Tibial nerve (tissue), 4 donors: ENCODE results near the gene CAMTA1. TPM values are rescaled to one million over a fixed set of nuclear protein-coding genes. Genes with fewer than 3 reads are reported as not detected.

Experiments
- DNase-seq, 2 donors: peaks; one replicate each; pipeline ENCODE4 v3.0.0-alpha.2; 2019; ENCODE audit warnings: low spot score in 2 of 2
- H3K27ac ChIP-seq, 4 donors: fragments of 200-600 bp; sonication (generic) in 3 of 4; one replicate each; pipeline ENCODE4 v1.5.1; 2017 to 2019; ENCODE audit warnings: mild to moderate bottlenecking in 1 of 4
- H3K27me3 ChIP-seq, 2 donors: fragments of 200-600 bp; sonication (generic) in 1 of 2; one replicate each; pipeline versions ENCODE4 v1.5.1 to v1.6.0; 2017 to 2019
- H3K36me3 ChIP-seq, 3 donors: fragments of 200-600 bp; sonication (generic); one replicate each; pipeline ENCODE4 v1.5.1; 2018 to 2019
- H3K4me1 ChIP-seq, 4 donors: fragments of 200-600 bp; sonication (generic) in 3 of 4; one replicate each; pipeline ENCODE4 v1.5.1; 2017 to 2019
- H3K4me3 ChIP-seq, 4 donors: fragments of 200-600 bp; sonication (generic) in 3 of 4; one replicate each; pipeline ENCODE4 v1.5.1; 2017 to 2019; ENCODE audit warnings: mild to moderate bottlenecking in 1 of 4, moderate library complexity in 1 of 4
- H3K9me3 ChIP-seq, 4 donors: fragments of 200-600 bp; sonication (generic) in 3 of 4; one replicate each; pipeline ENCODE4 v1.5.1; 2017 to 2019
- EP300 ChIP-seq, 2 donors: sonication (generic); formaldehyde crosslinking; IDR thresholded peaks; one replicate each; pipeline ENCODE4 v1.6.1; 2017; ENCODE audit warnings: antibody characterized with exemption in 2 of 2, mild to moderate bottlenecking in 1 of 2
- POLR2A ChIP-seq, 2 donors: fragments of 450-650 bp; IDR thresholded peaks; one replicate each; pipeline ENCODE4 v1.6.1; 2017; ENCODE audit warnings: antibody characterized with exemption in 2 of 2, mild to moderate bottlenecking in 2 of 2, moderate library complexity in 2 of 2
- WGBS, 2 donors: methylation state at CpG; one replicate each; pipeline ENCODE4 v1.1.5; 2018; 5-methylcytosine and 5-hydroxymethylcytosine counted together
- total RNA-seq, 4 donors: library from RNA; depleted of rRNA; stranded (reverse); fragments of >200 nt; gene quantifications; one replicate each; pipeline ENCODE4 v1.1.0, GENCODE V29; 2016
- TF ChIP-seq, protein P1 (sequence below), 5 experiments: fragments of 200-600 bp in 3 of 5; fragments of 450-650 bp in 2 of 5; sonication (generic) in 3 of 5; IDR thresholded peaks; one replicate each; pipeline ENCODE4 v1.5.1; 2016 to 2019; ENCODE audit warnings: antibody characterized with exemption in 5 of 5, mild to moderate bottlenecking in 3 of 5, moderate library complexity in 2 of 5

CAMTA1 gene
- total RNA-seq, 4 donors from 2014 or later, result 41.8 to 104 (median 87.2) TPM

DNA sequence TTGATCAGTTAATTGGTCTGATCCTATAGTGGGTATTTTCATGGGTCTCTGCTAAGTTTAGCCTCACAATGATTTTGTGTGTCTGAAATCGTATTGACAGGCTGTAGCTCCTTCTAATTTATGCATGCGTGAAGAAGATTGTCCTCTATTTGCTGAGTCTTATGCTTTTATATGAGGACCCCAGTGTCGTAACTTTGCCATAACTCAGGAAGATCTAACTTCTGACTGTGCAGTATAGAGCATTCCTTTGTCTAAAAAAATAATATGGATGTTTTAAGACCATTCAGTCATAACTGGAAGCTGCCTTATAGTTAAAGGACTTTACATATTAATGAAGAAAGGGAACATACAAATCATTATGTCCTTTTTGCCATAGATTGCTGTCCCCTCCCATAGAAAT, 73.3 kb downstream of the CAMTA1 start:
- TF ChIP-seq POLR2A (IDR thresholded peaks at IDR 0.05), result no peak
- no peak for TF ChIP-seq EP300 (IDR thresholded peaks at IDR 0.05)
- TF ChIP-seq, protein P1, sequence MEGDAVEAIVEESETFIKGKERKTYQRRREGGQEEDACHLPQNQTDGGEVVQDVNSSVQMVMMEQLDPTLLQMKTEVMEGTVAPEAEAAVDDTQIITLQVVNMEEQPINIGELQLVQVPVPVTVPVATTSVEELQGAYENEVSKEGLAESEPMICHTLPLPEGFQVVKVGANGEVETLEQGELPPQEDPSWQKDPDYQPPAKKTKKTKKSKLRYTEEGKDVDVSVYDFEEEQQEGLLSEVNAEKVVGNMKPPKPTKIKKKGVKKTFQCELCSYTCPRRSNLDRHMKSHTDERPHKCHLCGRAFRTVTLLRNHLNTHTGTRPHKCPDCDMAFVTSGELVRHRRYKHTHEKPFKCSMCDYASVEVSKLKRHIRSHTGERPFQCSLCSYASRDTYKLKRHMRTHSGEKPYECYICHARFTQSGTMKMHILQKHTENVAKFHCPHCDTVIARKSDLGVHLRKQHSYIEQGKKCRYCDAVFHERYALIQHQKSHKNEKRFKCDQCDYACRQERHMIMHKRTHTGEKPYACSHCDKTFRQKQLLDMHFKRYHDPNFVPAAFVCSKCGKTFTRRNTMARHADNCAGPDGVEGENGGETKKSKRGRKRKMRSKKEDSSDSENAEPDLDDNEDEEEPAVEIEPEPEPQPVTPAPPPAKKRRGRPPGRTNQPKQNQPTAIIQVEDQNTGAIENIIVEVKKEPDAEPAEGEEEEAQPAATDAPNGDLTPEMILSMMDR (IDR thresholded peaks at IDR 0.05), result no peak
- Histone ChIP-seq H3K27me3 (no peaks in the 10 kb centered on the region), H3K27ac (no peak overlapping the region), H3K4me3 (no peak overlapping the region), H3K36me3 (peaks cover 0 to 25% (median 0%) of the 10 kb centered on the region in 3 donors), H3K9me3 (no peaks in the 10 kb centered on the region), H3K4me1 (peaks cover 0 to 20% (median 10%) of the 10 kb centered on the region in 4 donors)
- DNase-seq, result no peak
- WGBS, 2 donors, result 70 to 77% methylated on average over 3 of the region's 3 CpGs

DNA sequence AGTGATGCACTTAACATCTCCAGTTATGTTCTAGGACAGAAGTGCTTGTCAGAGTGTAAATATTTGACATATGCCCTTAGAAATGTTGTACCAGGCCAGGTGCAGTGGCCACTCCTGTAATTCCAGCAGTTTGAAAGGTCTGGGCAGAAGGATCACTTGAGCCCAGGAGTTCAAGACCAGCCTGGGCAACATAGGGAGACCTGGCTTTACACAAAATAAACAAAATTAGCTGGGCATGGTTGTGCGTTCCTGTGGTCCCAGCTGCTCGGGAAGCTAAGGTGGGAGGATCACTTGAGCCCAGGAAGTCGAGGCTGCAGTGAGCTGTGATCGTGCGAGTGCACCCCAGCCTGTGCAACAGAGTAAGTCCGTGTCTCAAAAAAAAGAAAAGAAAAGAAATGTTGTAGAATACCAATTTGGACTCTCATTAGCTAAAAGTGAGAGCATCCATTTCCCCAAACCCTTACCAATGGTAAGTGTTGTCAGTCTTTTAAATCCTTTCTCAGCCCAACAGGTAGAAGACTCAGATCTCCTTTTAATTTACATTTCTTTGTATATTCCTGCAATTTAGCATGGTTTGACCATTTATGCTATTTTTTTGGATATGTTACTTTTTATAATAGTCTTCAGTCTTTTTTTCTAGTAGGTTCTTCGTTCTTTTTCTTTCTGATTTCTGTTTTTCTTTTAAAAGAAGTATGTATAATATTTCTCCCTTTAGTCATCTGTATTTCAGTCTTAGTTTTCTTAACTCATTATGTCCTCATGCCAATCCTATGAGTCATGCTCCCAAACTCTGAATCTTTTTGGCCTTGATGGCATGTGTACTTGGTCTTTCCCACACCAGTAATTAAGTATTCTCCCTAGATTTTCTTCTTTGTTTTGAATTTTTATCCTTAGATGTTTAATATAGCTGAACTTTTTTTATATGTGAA, 74.4 kb downstream of the CAMTA1 start:
- H3K9me3 ChIP-seq, result no peaks in the 10 kb centered on the region
- H3K4me1 ChIP-seq, result peaks cover 0 to 20% (median 10%) of the 10 kb centered on the region in 4 donors
- no peak overlapping the region for H3K4me3 ChIP-seq
- TF ChIP-seq EP300 (IDR thresholded peaks at IDR 0.05) (no peak), POLR2A (IDR thresholded peaks at IDR 0.05) (no peak)
- TF ChIP-seq, protein P1 (IDR thresholded peaks at IDR 0.05), result no peak
- peak overlapping the region in 2 of 4 donors; percentile 51 to 64 for H3K27ac ChIP-seq
- DNase-seq, result peak in 1 of 2 donors; percentile 40
- no peaks in the 10 kb centered on the region for H3K27me3 ChIP-seq
- H3K36me3 ChIP-seq, result peaks cover 0 to 22% (median 0%) of the 10 kb centered on the region in 3 donors
- WGBS, 2 donors, result 62 to 73% methylated on average over 7 of the region's 7 CpGs

DNA sequence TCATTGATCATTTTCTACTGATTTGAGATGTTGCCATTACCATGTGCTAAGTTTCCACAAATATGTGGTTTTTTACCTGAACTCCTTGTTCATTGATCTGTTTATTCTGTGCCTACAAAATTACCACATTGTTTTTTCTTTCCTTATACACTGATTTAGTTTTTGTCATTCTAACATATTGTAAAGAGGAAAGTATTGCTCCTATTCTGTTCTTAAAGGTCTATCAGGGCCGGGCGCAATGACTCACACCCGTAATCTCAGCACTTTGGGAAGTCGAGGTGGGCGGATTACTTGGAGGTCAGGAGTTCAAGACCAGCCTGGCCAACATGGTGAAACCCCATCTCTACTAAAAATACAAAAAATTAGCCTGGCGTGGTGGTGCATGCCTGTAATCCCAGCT, 75.1 kb downstream of the CAMTA1 start:
- Histone ChIP-seq H3K4me1 (peaks cover 0 to 20% (median 10%) of the 10 kb centered on the region in 4 donors), H3K36me3 (peaks cover 0 to 19% (median 0%) of the 10 kb centered on the region in 3 donors), H3K4me3 (no peak overlapping the region), H3K27ac (peak overlapping the region in 2 of 4 donors; percentile 25 to 64), H3K9me3 (no peaks in the 10 kb centered on the region), H3K27me3 (no peaks in the 10 kb centered on the region)
- TF ChIP-seq, protein P1 (IDR thresholded peaks at IDR 0.05), result no peak
- TF ChIP-seq POLR2A (IDR thresholded peaks at IDR 0.05) (no peak), EP300 (IDR thresholded peaks at IDR 0.05) (no peak)
- 84 to 88% methylated on average over 6 of the region's 6 CpGs for WGBS, 2 donors
- DNase-seq, result no peak

DNA sequence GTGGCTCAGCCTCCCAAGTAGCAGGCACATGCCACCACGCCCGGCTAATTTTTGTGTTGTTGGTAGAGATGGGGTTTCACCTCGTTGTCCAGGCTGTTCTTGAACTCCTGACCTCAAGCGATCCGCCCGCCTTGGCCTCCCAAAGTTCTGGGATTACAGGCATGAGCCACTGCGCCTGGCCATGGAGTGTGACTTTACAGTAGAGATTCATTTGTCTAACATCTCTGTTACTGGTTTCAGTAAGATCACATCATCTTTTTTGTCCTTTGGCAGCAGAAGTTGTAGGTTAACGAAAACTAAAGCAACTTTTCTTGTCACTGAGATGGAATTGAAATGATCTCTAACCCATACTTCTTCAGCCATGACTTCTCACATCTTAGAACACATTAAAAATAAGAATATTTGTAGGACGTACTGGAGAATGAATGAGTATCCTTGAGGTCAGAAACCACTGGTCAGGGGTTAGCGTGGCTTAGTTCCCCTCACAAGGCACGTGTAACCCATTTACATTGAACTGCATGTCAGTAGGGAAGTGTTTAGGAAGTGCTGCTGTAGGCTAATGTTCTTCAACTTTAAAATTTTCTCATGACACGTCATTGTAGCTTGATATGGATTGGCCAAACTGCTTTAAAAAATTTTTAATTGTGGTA, 75.9 kb downstream of the CAMTA1 start:
- peaks cover 0 to 11% (median 0%) of the 10 kb centered on the region in 3 donors for H3K36me3 ChIP-seq
- peak overlapping the region in 1 of 4 donors; percentile 64 for H3K27ac ChIP-seq
- 89 to 91% methylated on average over 12 of the region's 12 CpGs for WGBS, 2 donors
- no peaks in the 10 kb centered on the region for H3K27me3 ChIP-seq
- TF ChIP-seq EP300 (IDR thresholded peaks at IDR 0.05), result no peak
- no peak for TF ChIP-seq POLR2A (IDR thresholded peaks at IDR 0.05)
- TF ChIP-seq, protein P1 (IDR thresholded peaks at IDR 0.05), result no peak
- no peak overlapping the region for H3K4me3 ChIP-seq
- no peak for DNase-seq
- H3K4me1 ChIP-seq, result peaks cover 0 to 20% (median 10%) of the 10 kb centered on the region in 4 donors
- no peaks in the 10 kb centered on the region for H3K9me3 ChIP-seq
